Activated CD4-positive, CD25-positive, alpha-beta regulatory T cell treated with anti-CD3 and anti-CD28 coated beads, Interleukin-2, amount 50 U/mL, for 16 hours (primary cell): ENCODE data around the gene GAS6.

Experiments
- DNase-seq: peaks from one replicate; pipeline ENCODE4 v3.0.0-alpha.2; 2020; ENCODE audit warnings: low read depth, low spot score

Gene GAS6

GRCh38 chr13:113819731-113820715 lies 43.9 kb downstream of the GAS6 start:
- DNase-seq, result no peak

GRCh38 chr13:113819341-113819730 lies 44.5 kb downstream of the GAS6 start:
- DNase-seq, result no peak

DNA sequence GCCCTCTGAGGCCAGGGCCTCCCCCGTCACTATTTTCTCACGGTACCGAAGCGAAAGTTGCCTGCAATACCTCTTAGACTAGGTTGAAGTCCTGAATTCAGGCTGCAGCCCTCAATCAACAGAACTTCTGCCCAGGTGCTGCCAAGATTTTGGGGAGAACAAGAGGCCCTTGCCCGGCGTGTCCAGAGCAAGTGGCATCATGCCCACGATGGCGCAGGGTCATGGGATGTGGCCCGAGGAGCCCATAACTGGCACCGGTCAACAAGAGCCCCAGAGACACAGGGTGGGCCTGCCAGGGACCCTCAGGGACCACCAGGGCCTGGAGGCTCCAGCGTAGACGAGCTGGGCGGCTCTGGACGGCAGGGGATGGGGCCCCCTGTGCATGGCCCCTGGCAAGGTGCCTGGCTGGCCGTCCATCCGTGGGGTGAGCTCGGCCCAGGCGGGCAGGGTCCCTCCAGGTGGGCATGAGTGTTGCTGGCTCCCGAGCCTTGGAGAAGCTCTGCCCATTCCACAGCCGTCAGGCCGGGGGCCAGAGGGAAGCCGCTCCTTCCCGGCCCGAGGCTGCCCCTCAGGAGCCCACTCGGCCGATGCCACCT lies 45.1 kb downstream of the GAS6 start:
- DNase-seq, result no peak

GRCh38 chr13:113817860-113818691 lies 45.8 kb downstream of the GAS6 start:
- DNase-seq, result no peak

DNA sequence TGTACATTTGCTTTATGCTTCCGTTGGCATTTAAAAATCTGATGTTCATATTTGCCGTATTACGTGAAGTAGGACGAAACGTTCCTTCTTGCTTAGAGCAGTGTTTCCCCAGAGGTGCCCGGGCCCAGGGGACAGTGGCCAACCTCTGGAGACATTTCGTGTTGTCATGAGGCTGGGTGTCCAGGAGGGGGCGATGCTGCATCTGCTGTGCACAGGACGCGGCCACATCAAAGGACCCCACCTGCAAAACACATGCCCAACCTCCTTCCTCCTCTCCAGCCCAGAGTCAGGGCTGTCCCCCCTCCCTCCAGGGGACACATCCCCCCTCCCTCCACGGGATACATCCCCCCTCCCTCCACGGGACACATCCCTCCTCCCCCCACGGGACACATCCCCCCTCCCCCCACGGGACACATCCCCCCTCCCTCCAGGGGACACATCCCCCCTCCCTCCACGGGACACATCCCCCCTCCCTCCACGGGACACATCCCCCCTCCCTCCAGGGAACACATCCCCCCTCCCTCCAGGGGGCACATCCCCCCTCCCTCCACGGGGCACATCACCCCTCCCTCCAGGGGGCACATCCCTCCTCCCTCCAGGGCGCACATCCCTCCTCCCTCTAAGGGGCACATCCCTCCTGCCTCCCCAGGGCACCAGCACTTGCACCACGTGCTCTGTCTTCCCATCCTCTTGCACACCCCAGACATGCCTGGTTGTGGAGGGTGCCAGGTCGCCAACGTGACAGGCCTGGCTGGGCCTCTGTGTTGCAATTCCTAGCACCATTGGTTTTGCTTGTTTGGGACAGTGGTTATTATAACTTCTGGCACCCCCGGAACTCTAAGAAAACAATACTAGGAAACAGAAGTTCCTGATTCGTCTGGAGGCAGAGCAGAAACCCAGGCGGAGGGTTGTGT lies 46.7 kb downstream of the GAS6 start:
- peak; percentile 64 for DNase-seq

- DNase-seq, result no peak
These were observed 47.5 kb downstream of the GAS6 start for GRCh38 chr13:113816254-113816929.

DNA sequence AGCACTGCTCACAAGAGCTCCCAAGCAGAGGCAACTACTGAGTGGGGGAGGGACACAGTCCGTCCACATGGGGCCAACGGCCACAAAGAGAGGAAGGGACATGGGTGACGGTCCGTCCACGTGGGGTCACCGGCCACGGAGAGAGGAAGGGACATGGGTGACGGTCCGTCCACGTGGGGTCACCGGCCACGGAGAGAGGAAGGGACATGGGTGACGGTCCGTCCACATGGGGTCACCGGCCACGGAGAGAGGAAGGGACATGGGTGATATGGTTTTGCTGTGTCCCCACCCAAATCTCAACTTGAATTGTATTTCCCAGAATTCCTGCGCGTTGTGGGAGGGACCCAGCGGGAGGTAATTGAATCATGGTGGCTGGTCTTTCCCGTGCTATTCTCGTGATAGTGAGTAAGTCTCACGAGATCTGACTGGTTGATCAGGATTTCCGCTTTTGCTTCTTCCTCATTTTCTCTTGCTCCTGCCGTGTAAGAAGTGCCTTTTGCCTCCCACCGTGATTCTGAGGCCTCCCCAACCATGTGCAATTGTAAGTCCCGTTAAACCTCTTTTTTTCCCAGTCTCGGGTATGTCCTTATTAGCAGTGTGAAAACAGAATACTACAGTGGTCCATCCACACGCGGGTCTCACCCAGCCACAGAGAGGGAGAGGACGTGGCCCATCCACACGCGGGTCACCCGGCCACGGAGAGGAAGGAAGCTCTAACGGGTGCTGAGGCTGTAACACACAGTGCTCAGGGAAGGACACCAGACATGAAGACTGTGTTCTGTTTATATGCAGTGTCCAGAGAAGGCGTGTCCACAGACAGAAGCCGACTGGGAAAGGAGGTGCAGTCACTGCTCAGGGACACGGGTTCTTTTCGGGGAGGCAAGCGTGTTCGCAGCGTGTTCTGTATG lies 48.5 kb downstream of the GAS6 start:
- DNase-seq, result no peak

DNA sequence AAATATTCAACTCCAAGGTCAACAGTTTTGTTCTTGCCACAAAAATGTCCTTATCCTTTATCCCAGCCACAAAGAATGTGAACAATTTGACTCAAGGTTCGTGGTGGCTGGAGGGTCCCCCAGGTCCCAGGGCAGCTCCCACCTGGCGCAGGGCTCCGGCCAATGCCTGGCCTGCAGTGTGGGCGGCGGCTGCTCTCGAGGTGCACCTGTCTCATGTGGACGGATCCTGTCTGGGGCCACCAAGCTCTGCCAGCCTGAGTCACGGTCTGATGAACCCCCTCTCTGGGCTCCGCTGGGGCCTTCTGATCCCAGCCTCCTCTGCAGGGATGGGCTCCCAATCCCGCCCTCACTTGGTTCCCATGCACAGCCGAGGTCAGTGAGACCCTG lies 49.4 kb downstream of the GAS6 start:
- no peak for DNase-seq

DNA sequence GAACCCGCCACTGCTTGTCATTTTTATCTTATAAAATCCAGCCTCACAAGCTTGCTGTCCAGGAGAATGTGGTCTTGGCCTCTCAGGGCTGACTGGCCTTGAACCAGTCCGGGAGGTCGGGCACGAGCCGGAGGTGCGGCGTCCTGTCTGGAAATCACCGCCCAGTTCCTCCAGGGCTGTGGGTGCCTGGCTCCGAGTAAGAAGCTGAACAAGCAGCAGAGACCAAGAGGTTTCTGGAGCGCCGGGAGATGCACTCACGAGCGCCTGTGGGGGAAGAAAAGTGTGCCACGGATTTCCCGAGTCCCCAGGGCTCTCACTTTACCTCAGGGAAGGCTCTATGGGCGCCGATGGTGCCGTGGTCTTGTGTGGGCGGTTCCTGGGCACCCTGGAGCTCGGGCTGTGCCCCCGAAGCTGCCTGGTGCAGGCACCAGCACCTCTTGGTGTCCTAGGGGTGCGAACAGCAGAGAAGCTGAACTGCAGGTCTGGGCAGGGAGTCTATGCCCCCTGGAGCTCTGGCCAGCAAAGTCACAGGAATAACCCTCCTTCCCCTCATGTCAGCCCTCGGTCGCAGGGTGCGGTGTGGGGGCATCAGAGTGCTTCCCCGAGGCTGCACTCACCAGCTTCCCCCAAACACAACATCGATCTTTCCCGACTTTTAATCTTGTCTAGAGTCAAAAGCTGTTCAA lies 50.0 kb downstream of the GAS6 start:
- DNase-seq, result no peak

DNA sequence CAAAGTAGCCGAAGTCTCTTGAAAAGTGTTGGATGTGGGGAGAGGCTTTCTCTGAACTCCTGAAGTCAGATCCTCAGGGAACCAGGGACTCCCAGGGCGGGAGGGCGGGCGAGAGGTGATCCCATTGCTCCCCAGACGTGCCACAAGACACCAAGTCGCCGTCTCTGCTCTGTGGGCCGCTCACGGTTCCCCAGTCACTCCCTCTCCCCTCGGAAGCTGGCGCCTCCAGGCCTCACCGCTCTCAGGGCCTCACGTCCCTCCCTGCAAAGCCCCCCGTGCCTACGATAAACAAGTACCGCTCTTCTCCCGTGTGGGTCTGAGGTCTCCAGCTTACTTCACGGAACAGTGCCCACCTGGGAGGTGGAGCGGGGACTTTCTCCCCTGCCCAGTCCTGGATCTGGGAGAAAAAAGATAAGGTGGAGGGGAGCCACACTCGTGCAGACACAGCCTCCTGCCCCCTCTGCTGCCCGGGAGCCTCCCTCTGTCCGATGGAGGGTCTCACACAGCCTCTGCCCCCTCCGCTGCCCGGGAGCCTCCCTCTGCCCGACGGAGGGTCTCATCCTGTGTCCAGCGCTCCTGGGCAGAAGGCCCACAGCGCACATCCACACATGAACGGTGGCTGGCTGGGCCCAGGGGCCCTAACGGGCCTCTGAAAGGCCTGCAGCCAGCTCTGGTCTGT lies 50.7 kb downstream of the GAS6 start:
- no peak for DNase-seq

- no peak for DNase-seq
These were observed 51.5 kb downstream of the GAS6 start for GRCh38 chr13:113812178-113813040.

- no peak for DNase-seq
These were observed 52.6 kb downstream of the GAS6 start for GRCh38 chr13:113811081-113811928.

DNA sequence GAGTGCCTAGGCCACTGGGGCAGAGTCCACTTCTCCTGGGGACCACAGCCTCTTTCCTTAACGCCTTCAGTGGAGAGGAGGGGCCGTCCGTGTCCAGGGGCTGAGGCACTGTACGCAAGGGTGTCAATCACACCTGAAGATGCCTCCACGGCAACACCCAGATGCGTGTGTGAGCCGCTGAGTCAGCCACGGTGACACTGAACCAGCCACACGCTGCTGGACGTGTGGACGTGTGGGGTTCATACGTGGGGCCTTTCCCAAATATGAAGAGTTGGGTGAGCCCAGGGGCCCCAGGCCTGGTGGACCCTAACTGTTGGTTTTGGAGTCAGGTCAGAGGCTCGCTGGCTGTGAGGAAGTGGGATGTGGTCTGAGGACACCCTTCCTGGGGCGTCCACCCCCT lies 53.2 kb downstream of the GAS6 start:
- no peak for DNase-seq

DNA sequence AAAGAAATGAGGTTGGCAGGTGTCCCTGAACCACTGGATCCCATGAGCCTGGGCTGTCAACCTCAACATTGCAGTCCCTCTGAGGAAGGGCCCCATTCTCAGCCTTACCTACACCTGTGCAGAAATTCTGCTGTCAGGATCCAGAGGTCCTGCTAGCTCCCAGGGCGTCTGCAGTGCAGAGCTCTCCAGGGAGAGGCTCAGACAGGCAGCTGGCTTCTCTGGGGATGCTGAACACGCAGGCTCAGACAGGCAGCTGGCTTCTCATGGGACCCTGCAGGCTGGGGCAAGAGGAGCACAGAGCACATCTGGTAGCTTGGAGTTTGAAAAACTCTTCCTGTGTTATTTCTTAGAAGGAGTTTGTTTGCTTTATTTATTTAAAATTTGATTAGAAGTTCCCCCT lies 53.9 kb downstream of the GAS6 start:
- DNase-seq, result no peak

GRCh38 chr13:113808058-113808834 lies 55.6 kb downstream of the GAS6 start:
- DNase-seq, result no peak

DNA sequence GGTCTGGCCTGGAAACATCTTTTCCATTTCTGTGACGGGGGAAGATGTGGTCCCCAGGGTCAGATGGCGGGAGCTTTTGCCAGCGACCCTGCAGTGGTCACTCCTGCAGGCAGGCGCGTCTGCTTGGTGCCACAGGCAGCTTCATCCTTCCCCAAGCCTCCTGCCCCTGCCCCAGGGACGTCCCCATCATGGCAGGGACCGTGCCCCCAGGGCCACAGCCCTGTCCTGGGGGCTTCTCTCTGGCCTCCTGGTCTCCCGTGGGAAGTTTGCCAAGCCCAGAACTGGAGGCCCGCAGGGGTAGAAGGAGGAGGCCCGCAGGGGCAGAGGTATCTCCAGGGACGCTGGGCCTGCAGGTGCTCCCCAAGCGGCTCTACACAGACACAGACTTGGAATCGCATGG lies 57.4 kb downstream of the GAS6 start:
- no peak for DNase-seq
